ENCODE measurements around the gene PPP4R4.

GRCh38 chr14:94164685-94165431 lies 9.3 kb upstream of the PPP4R4 start:
- TF ChIP-seq YY1 (IDR thresholded peaks at IDR 0.05; ENCODE audit: insufficient read depth, insufficient read length) (no peak), ZNF274 (IDR thresholded peaks at IDR 0.05; ENCODE audit: low read depth, low read length) (no peak), SUZ12 (IDR thresholded peaks at IDR 0.05; ENCODE audit: extremely low read depth, insufficient read depth, insufficient read length) (no peak)
